Measurements from ENCODE around the gene FBLN2.

The FBLN2 gene

GRCh38 chr3:13583251-13584180, 34.6 kb downstream of the FBLN2 start:
- DNase-seq (ENCODE audit: low read depth): no peak
- TF ChIP-seq, protein P1, sequence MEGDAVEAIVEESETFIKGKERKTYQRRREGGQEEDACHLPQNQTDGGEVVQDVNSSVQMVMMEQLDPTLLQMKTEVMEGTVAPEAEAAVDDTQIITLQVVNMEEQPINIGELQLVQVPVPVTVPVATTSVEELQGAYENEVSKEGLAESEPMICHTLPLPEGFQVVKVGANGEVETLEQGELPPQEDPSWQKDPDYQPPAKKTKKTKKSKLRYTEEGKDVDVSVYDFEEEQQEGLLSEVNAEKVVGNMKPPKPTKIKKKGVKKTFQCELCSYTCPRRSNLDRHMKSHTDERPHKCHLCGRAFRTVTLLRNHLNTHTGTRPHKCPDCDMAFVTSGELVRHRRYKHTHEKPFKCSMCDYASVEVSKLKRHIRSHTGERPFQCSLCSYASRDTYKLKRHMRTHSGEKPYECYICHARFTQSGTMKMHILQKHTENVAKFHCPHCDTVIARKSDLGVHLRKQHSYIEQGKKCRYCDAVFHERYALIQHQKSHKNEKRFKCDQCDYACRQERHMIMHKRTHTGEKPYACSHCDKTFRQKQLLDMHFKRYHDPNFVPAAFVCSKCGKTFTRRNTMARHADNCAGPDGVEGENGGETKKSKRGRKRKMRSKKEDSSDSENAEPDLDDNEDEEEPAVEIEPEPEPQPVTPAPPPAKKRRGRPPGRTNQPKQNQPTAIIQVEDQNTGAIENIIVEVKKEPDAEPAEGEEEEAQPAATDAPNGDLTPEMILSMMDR (IDR thresholded peaks at IDR 0.05; ENCODE audit: low read depth, low read length, missing control alignments): no peak
- H3K4me3 ChIP-seq (ENCODE audit: low read depth, low read length): no peak overlapping the region

- DNase-seq (ENCODE audit: low read depth): no peak
- TF ChIP-seq, protein P1 (IDR thresholded peaks at IDR 0.05; ENCODE audit: low read depth, low read length, missing control alignments): no peak
- H3K4me3 ChIP-seq (ENCODE audit: low read depth, low read length): no peak overlapping the region
These were observed 35.5 kb downstream of the FBLN2 start for GRCh38 chr3:13584427-13584891.

GRCh38 chr3:13584901-13585300, 36.0 kb downstream of the FBLN2 start:
- DNase-seq (ENCODE audit: low read depth): no peak
- no peak overlapping the region for H3K4me3 ChIP-seq (ENCODE audit: low read depth, low read length)
- TF ChIP-seq, protein P1 (IDR thresholded peaks at IDR 0.05; ENCODE audit: low read depth, low read length, missing control alignments): no peak

GRCh38 chr3:13587442-13587841, 38.5 kb downstream of the FBLN2 start:
- no peak for DNase-seq (ENCODE audit: low read depth)
- no peak overlapping the region for H3K4me3 ChIP-seq (ENCODE audit: low read depth, low read length)
- TF ChIP-seq, protein P1 (IDR thresholded peaks at IDR 0.05; ENCODE audit: low read depth, low read length, missing control alignments): no peak

DNA sequence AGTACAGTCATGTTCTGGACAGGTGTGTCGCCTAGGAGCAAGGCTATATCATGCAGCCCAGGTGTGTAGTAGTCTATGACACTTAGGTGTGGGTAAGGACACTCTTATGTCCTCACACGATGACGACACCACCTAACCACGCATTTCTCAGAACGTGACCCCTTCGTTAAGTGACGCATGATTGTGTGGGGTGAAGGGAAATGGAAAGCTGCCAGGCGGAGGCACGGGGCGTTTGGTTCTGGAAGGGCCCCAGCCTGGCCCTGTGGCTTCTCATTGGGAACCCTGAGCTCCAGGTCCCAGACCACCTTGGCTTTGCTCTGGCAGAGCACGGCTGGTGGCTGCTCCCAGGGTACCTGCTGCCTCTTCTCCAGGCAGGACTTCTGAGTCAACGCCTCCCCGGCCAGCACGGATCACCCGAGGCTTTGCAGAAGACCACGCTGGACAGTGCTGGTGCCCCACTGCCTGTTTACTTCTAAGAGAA, 39.3 kb downstream of the FBLN2 start:
- TF ChIP-seq, protein P1 (IDR thresholded peaks at IDR 0.05; ENCODE audit: low read depth, low read length, missing control alignments): no peak
- DNase-seq (ENCODE audit: low read depth): no peak
- H3K4me3 ChIP-seq (ENCODE audit: low read depth, low read length): no peak overlapping the region

DNA sequence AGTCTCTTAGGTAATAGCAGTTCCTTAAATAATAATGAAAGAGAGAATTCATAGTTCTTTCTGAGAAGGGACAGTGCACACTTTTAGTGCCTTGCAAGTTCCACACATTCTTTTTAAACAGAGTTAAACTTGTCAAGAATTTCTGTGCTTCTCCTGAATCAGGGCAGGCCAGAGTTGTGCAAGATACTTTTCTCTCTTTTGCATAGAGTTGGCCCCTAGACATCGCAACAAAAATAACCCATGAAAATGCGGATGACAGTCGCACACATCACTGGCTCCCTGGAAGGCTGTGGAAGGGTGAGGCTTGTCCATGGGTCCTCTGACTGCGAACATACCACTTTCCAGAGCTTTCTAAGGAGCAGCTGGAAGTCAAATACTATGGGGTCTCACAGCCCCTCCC, 40.1 kb downstream of the FBLN2 start:
- TF ChIP-seq, protein P1 (IDR thresholded peaks at IDR 0.05; ENCODE audit: low read depth, low read length, missing control alignments): no peak
- DNase-seq (ENCODE audit: low read depth): no peak

More for the DNA sequence above, 40.1 kb downstream of the FBLN2 start:
- no peak overlapping the region for H3K4me3 ChIP-seq (ENCODE audit: low read depth, low read length)
